Occipital lobe (tissue), 2 donors: ENCODE results near the gene PLCL1. TPM values are rescaled to one million over a fixed set of nuclear protein-coding genes. Genes with fewer than 3 reads are reported as not detected.
"Not testable (repeated sequence)": the region's sequence is repeated elsewhere in the genome, so short reads cannot be mapped to it uniquely, and the experiment has no call there.

Experiments used
- DNase-seq: peaks from one replicate; lab custom pipeline; 2025; lab: John Stamatoyannopoulos, UW
- total RNA-seq: library from RNA; depleted of rRNA; stranded (reverse); fragments of >200 nt; gene quantifications from one replicate; pipeline ENCODE4 v1.2.3, GENCODE V29; 2014

Gene PLCL1
- total RNA-seq, 1 donor from 2014 or later: 26.0 TPM

GRCh38 chr2:197994751-197995150, 190.4 kb downstream of the PLCL1 start:
- DNase-seq: no peak

- DNase-seq: no peak
Measured at GRCh38 chr2:197996583-197996982, 192.2 kb downstream of the PLCL1 start.

GRCh38 chr2:197997083-197997541, 192.7 kb downstream of the PLCL1 start:
- DNase-seq: no peak

GRCh38 chr2:197998702-197999101, 194.3 kb downstream of the PLCL1 start:
- DNase-seq: no peak

- DNase-seq: no peak
Measured at GRCh38 chr2:198000417-198000816, 196.0 kb downstream of the PLCL1 start.

- DNase-seq: no peak
Measured at GRCh38 chr2:198004173-198004572, 199.8 kb downstream of the PLCL1 start.

- DNase-seq: no peak
Measured at GRCh38 chr2:198004921-198005829, 200.8 kb downstream of the PLCL1 start.

GRCh38 chr2:198006733-198007132, 202.3 kb downstream of the PLCL1 start:
- no peak for DNase-seq

- no peak for DNase-seq
Measured at GRCh38 chr2:198008230-198008629, 203.8 kb downstream of the PLCL1 start.

- no peak for DNase-seq
Measured at GRCh38 chr2:198012025-198012424, 207.6 kb downstream of the PLCL1 start.

GRCh38 chr2:198016243-198016642, 211.8 kb downstream of the PLCL1 start:
- no peak for DNase-seq

GRCh38 chr2:198017068-198017467, 212.7 kb downstream of the PLCL1 start:
- DNase-seq: no peak

- DNase-seq: no peak
Measured at GRCh38 chr2:198028955-198029354, 224.6 kb downstream of the PLCL1 start.

GRCh38 chr2:198029576-198029975, 225.2 kb downstream of the PLCL1 start:
- DNase-seq: not testable (repeated sequence)

GRCh38 chr2:198033626-198034025, 229.2 kb downstream of the PLCL1 start:
- no peak for DNase-seq

GRCh38 chr2:198036029-198036879, 231.9 kb downstream of the PLCL1 start:
- no peak for DNase-seq

- DNase-seq: no peak
Measured at GRCh38 chr2:198040835-198041234, 236.4 kb downstream of the PLCL1 start.

- no peak for DNase-seq
Measured at GRCh38 chr2:198042189-198042588, 237.8 kb downstream of the PLCL1 start.

- no peak for DNase-seq
Measured at GRCh38 chr2:198044777-198045176, 240.4 kb downstream of the PLCL1 start.

GRCh38 chr2:198045227-198045626, 240.8 kb downstream of the PLCL1 start:
- DNase-seq: no peak

GRCh38 chr2:198052741-198053140, 248.3 kb downstream of the PLCL1 start:
- no peak for DNase-seq

- DNase-seq: no peak
Measured at GRCh38 chr2:198053148-198053547, 248.8 kb downstream of the PLCL1 start.
